Mammary epithelial cell (primary cell): Measurements from ENCODE around the gene TXNRD3.

Experiments used
- EZH2 ChIP-seq: IDR thresholded peaks from 2 replicates; pipeline ENCODE4 v1.6.1; 2012; ENCODE audit warnings: low read length, inconsistent platforms, borderline replicate concordance
- TF ChIP-seq, protein P1 (sequence below), 2 donors: IDR thresholded peaks in 1 of 2; conservative IDR thresholded peaks in 1 of 2; 2 replicates each; pipeline ENCODE4 v1.5.1; 2011 to 2012; ENCODE audit warnings: inconsistent platforms in 2 of 2, low read length in 2 of 2, mild to moderate bottlenecking in 2 of 2, control low read depth in 1 of 2, low read depth in 1 of 2; ENCODE audit not compliant: insufficient read depth in 1 of 2; ENCODE audit errors: extremely low read depth in 1 of 2

GRCh38 chr3:126578702-126579101 lies 76.2 kb downstream of the TXNRD3 start:
- TF ChIP-seq, protein P1, sequence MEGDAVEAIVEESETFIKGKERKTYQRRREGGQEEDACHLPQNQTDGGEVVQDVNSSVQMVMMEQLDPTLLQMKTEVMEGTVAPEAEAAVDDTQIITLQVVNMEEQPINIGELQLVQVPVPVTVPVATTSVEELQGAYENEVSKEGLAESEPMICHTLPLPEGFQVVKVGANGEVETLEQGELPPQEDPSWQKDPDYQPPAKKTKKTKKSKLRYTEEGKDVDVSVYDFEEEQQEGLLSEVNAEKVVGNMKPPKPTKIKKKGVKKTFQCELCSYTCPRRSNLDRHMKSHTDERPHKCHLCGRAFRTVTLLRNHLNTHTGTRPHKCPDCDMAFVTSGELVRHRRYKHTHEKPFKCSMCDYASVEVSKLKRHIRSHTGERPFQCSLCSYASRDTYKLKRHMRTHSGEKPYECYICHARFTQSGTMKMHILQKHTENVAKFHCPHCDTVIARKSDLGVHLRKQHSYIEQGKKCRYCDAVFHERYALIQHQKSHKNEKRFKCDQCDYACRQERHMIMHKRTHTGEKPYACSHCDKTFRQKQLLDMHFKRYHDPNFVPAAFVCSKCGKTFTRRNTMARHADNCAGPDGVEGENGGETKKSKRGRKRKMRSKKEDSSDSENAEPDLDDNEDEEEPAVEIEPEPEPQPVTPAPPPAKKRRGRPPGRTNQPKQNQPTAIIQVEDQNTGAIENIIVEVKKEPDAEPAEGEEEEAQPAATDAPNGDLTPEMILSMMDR (conservative IDR thresholded peaks at IDR 0.05 in 1 of 2, IDR thresholded peaks at IDR 0.05 in 1 of 2; ENCODE audit: extremely low read depth in 1 of 2, insufficient read depth in 1 of 2, low read depth in 1 of 2, low read length in 2 of 2), result no peak
- no peak for TF ChIP-seq EZH2
